Bronchial epithelial cell (primary cell): ENCODE data around the gene GAB3. TPM values are rescaled to one million over a fixed set of nuclear protein-coding genes. Genes with fewer than 3 reads are reported as not detected.
A peak's percentile ranks its signal among the peaks of the same experiment; 100 is the strongest.
"Not testable (repeated sequence)": the region's sequence is repeated elsewhere in the genome, so short reads cannot be mapped to it uniquely, and the experiment has no call there.

ENCODE experiments used
- DNase-seq: peaks from one replicate; pipeline ENCODE4 v3.0.0-alpha.2; 2010; ENCODE audit warnings: low read depth
- FAIRE-seq: peaks from 2 replicates; lab custom pipeline; 2011; peaks lifted over from hg19 to GRCh38; lab: Jason Lieb, UNC
- H3K27me3 ChIP-seq: 2 replicates; pipeline ENCODE4 v1.5.1; 2011; ENCODE audit warnings: low read length; ENCODE audit not compliant: control insufficient read depth, insufficient read depth
- H3K36me3 ChIP-seq: 2 replicates; pipeline ENCODE4 v1.5.1; 2011; ENCODE audit warnings: low read length; ENCODE audit not compliant: control insufficient read depth, insufficient read depth
- H3K4me3 ChIP-seq: 2 replicates; pipeline ENCODE4 v1.5.1; 2011; ENCODE audit warnings: mild to moderate bottlenecking, low read depth, low read length, control low read depth
- CTCF ChIP-seq: IDR thresholded peaks from 2 replicates; pipeline ENCODE4 v1.5.1; 2011; ENCODE audit warnings: mild to moderate bottlenecking, moderate library complexity, low read length, control low read depth, inconsistent platforms; ENCODE audit not compliant: insufficient read depth, severe bottlenecking
- total RNA-seq: library from RNA; depleted of rRNA; stranded (reverse); fragments of >200 nt; gene quantifications from 2 replicates; pipeline ENCODE4 v1.2.1, GENCODE V29; 2014

Gene GAB3
- total RNA-seq, 1 donor from 2014 or later, result under 0.01 TPM

- H3K36me3 ChIP-seq, result no peaks in the 10 kb centered on the region
- H3K27me3 ChIP-seq, result peaks cover 1% of the 10 kb centered on the region
- no peak for TF ChIP-seq CTCF
- DNase-seq (no peak), FAIRE-seq (no peak)
- no peak overlapping the region for H3K4me3 ChIP-seq
Observed at GRCh38 chrX:154655786-154656185, 95.1 kb downstream of the GAB3 start.

DNA sequence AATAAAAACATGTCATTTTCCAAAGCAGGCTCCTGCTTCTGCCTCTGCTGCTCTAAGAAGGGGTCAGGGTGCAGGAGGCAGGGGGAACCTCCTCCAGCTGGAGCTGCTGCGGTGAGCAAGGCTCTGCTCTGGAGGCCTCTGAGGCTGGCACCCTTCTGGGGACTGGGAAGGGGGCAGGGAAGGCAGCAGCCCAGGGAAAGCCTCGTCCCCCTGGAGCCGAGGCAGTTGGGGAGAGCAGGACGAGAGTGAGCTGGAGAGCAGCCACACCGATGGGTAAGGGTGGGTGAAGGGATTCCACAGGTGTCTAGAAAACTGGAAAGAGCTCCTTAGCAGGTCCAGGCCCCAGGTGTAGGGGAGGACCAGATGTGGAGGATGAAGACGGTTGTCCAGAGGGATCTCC is 95.5 kb downstream of the GAB3 start:
- Histone ChIP-seq H3K4me3 (no peak overlapping the region), H3K27me3 (peaks cover 1% of the 10 kb centered on the region), H3K36me3 (no peaks in the 10 kb centered on the region)
- no peak for TF ChIP-seq CTCF
- FAIRE-seq (peak; percentile 18), DNase-seq (no peak)

GRCh38 chrX:154654925-154655324 is 96.0 kb downstream of the GAB3 start:
- Histone ChIP-seq H3K27me3 (peaks cover 1% of the 10 kb centered on the region), H3K36me3 (no peaks in the 10 kb centered on the region), H3K4me3 (no peak overlapping the region)
- no peak for DNase-seq
- no peak for FAIRE-seq
- no peak for TF ChIP-seq CTCF

- no peak for DNase-seq
- no peak for TF ChIP-seq CTCF
- Histone ChIP-seq H3K36me3 (no peaks in the 10 kb centered on the region), H3K4me3 (no peak overlapping the region), H3K27me3 (peaks cover 1% of the 10 kb centered on the region)
- no peak for FAIRE-seq
Observed at GRCh38 chrX:154654372-154654771, 96.5 kb downstream of the GAB3 start.

GRCh38 chrX:154653413-154653812 is 97.5 kb downstream of the GAB3 start, which contains the start of gene CTAG2:
CTAG2 (minus strand) TSS chrX:154653579; CDS start chrX:154653515, 64 bp downstream.
- not testable (repeated sequence) for H3K27me3 ChIP-seq, H3K36me3 ChIP-seq, DNase-seq, FAIRE-seq, H3K4me3 ChIP-seq

GRCh38 chrX:154653048-154653401 is 97.9 kb downstream of the GAB3 start:
- no peak for FAIRE-seq
- Histone ChIP-seq H3K4me3 (no peak overlapping the region), H3K36me3 (no peaks in the 10 kb centered on the region), H3K27me3 (peaks cover 1% of the 10 kb centered on the region)
- no peak for DNase-seq
- TF ChIP-seq CTCF, result no peak
